ENCODE data around the gene CNTN2. TPM values are rescaled to one million over a fixed set of nuclear protein-coding genes. Genes with fewer than 3 reads are reported as not detected.

Gene CNTN2
- total RNA-seq, 1 donor = not detected

- no peak overlapping the region for H3K4me3 ChIP-seq (ENCODE audit: low read depth, low read length)
- no peak for TF ChIP-seq CTCF (IDR thresholded peaks at IDR 0.05; ENCODE audit: insufficient read depth, low read depth, low read length)
- no peak for DNase-seq (ENCODE audit: low read depth)
These were observed 21.3 kb downstream of the CNTN2 start for GRCh38 chr1:205064301-205064700.

- H3K4me3 ChIP-seq (ENCODE audit: low read depth, low read length) = no peak overlapping the region
- DNase-seq (ENCODE audit: low read depth) = no peak
- no peak for TF ChIP-seq CTCF (IDR thresholded peaks at IDR 0.05; ENCODE audit: insufficient read depth, low read depth, low read length)
These were observed 21.8 kb downstream of the CNTN2 start for GRCh38 chr1:205064741-205065316.

DNA sequence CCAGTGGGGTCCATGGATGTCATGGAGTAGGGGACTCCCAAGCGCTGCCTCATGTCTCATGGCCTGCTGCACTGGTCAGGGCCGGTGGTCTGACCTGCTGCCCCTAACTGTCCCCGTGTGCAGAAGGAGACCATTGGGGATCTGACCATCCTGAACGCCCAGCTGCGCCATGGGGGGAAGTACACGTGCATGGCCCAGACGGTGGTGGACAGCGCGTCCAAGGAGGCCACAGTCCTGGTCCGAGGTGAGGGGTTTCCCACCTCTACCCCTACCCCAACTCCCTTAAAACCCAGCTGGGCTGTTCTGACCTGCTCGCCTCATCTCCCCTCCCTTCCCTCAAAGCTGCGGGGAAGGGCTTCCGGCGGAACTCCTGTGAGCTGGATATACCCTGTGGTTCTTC is 22.7 kb downstream of the CNTN2 start:
- DNase-seq (ENCODE audit: low read depth) = no peak
- no peak for TF ChIP-seq CTCF (IDR thresholded peaks at IDR 0.05; ENCODE audit: insufficient read depth, low read depth, low read length)
- no peak overlapping the region for H3K4me3 ChIP-seq (ENCODE audit: low read depth, low read length)

DNA sequence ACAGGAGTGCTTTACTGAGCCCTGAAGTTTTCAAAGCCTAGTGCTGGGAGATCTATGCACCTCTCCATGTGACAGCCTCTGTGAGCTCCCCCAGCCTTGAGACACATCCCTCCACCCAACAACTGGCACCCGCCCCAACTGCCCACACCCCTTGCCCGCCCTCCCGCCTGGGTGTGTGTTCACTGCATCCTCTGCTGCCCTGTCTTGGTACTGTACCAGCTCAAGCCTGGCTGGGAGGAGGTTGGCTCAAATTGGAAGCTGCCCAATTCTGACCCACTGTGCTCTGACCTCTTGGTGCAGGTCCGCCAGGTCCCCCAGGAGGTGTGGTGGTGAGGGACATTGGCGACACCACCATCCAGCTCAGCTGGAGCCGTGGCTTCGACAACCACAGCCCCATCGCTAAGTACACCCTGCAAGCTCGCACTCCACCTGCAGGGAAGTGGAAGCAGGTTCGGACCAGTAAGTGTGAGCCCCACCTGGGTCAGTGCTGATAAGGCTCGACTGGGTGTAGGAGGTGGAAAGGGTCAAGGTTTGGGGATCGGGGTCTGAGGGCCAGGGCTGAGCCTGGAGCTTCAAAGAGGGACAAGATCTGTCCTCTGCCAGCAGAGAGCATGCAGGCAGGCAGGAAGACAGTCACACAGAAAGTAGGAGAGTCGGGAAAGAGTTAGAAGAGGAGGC is 23.3 kb downstream of the CNTN2 start:
- no peak overlapping the region for H3K4me3 ChIP-seq (ENCODE audit: low read depth, low read length)
- TF ChIP-seq CTCF (IDR thresholded peaks at IDR 0.05; ENCODE audit: insufficient read depth, low read depth, low read length) = no peak
- DNase-seq (ENCODE audit: low read depth) = no peak

DNA sequence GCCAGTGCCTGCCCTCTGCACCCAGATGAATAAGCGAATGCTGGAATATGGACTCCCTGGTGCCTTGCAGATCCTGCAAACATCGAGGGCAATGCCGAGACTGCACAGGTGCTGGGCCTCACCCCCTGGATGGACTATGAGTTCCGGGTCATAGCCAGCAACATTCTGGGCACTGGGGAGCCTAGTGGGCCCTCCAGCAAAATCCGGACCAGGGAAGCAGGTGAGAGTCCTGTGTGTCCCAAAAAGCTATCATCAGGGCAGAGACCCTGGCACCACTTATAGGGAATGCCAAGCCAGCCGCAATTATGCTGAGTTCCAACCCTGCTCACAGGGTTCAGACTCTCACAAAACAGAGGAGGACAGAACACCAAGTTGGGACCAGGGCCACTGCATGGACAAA is 24.0 kb downstream of the CNTN2 start:
- H3K4me3 ChIP-seq (ENCODE audit: low read depth, low read length) = no peak overlapping the region
- DNase-seq (ENCODE audit: low read depth) = no peak
- no peak for TF ChIP-seq CTCF (IDR thresholded peaks at IDR 0.05; ENCODE audit: insufficient read depth, low read depth, low read length)

DNA sequence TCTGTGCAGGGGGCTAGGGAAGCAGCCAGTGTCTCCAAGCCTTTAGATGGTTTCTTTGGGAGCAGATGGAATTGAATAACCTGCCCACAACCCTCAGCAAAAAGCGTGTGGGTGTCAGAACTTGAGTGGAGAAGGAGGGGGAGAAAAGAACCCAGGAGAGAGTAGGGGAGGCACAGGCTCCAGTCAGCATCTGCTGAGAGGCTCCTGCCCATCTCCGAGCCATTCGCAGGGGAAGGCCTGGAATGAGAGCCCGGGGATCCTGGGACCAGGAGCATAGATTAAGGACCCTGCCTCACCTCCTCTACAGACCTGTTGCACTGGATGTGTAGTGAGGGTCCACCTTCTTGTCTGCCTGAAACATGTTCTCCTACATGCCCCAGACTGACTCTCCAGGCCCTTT is 25.0 kb downstream of the CNTN2 start:
- DNase-seq (ENCODE audit: low read depth) = no peak
- no peak for TF ChIP-seq CTCF (IDR thresholded peaks at IDR 0.05; ENCODE audit: insufficient read depth, low read depth, low read length)
- H3K4me3 ChIP-seq (ENCODE audit: low read depth, low read length) = no peak overlapping the region

All from fibroblast of villous mesenchyme (primary cell).